Lung (tissue), 12 donors: Measurements from ENCODE around the gene STX8. TPM values are rescaled to one million over a fixed set of nuclear protein-coding genes. Genes with fewer than 3 reads are reported as not detected.

Experiments used
- ATAC-seq: fragments of 200-7000 bp; cut with Tn5 transposase; one replicate; pipeline ENCODE4 v1.9.1; 2020; ENCODE audit warnings: moderate number of reproducible peaks; ENCODE audit not compliant: insufficient read depth, low FRiP score
- DNase-seq, 3 donors: peaks; one replicate each; pipeline ENCODE4 v3.0.0-alpha.2; 2013 to 2017
- H3K27ac ChIP-seq, 2 donors: one replicate each; pipeline ENCODE4 v1.5.1; 2013; ENCODE audit warnings: mild to moderate bottlenecking in 2 of 2, moderate library complexity in 2 of 2, control low read depth in 1 of 2, inconsistent platforms in 1 of 2, low read depth in 1 of 2, low read length in 1 of 2
- H3K27me3 ChIP-seq, 3 donors: one replicate each; pipeline ENCODE4 v1.5.1; 2013; ENCODE audit warnings: low read length in 2 of 3; ENCODE audit not compliant: control insufficient read depth in 3 of 3, insufficient read depth in 3 of 3
- H3K36me3 ChIP-seq, 4 donors: one replicate each; pipeline ENCODE4 v1.5.1; 2013; ENCODE audit warnings: low read length in 4 of 4, mild to moderate bottlenecking in 1 of 4, moderate library complexity in 1 of 4; ENCODE audit not compliant: control insufficient read depth in 4 of 4, insufficient read depth in 4 of 4
- H3K4me1 ChIP-seq, 5 donors: one replicate each; pipeline ENCODE4 v1.5.1; 2013; ENCODE audit warnings: low read length in 5 of 5, mild to moderate bottlenecking in 2 of 5, moderate library complexity in 1 of 5; ENCODE audit not compliant: control insufficient read depth in 5 of 5, insufficient read depth in 5 of 5
- H3K4me3 ChIP-seq: one replicate; pipeline ENCODE4 v1.5.1; 2013; ENCODE audit warnings: mild to moderate bottlenecking, control low read depth, moderate library complexity
- H3K9ac ChIP-seq, 2 donors: one replicate each; pipeline ENCODE4 v1.5.1; 2013; ENCODE audit warnings: low read length in 2 of 2, control low read depth in 1 of 2; ENCODE audit not compliant: insufficient read depth in 1 of 2
- H3K9me3 ChIP-seq, 4 donors: one replicate each; pipeline ENCODE4 v1.5.1; 2013; ENCODE audit warnings: low read length in 3 of 4, mild to moderate bottlenecking in 1 of 4, moderate library complexity in 1 of 4; ENCODE audit not compliant: control insufficient read depth in 4 of 4, insufficient read depth in 3 of 4
- CTCF ChIP-seq: IDR thresholded peaks from 2 replicates; pipeline ENCODE4 v1.5.1; 2012; ENCODE audit warnings: mild to moderate bottlenecking; ENCODE audit errors: control extremely low read depth, extremely low read depth
- WGBS, 2 donors: extraction: QIAGEN DNeasy Blood & Tissue Kit; methylation state at CpG; one replicate each; pipeline ENCODE4 v1.1.7; 2013; 5-methylcytosine and 5-hydroxymethylcytosine counted together
- polyA plus RNA-seq, 2 donors: library from polyadenylated mRNA; stranded (reverse); fragments of 200-250 nt; gene quantifications; one replicate each; pipeline ENCODE4 v1.2.1, GENCODE V29; 2013
- total RNA-seq, 2 donors: library from RNA; depleted of rRNA in 1 of 2; stranded (reverse); fragments of >200 nt in 1 of 2; gene quantifications; one replicate each; pipeline ENCODE4 v1.2.1, GENCODE V29; 2014 to 2021
- donor health status: control.
- donor health status: control.
- donor health status: Bipolar disorder and iron deficiency.
- donor health status: healthy.
- donor health status: DM: yes; HTN: yes; CAD: no.

STX8 gene
- total and polyA plus RNA-seq, 4 donors: 36.5 to 81.1 (median 63.2) TPM

GRCh38 chr17:9239793-9240658 lies 335.6 kb downstream of the STX8 start:
- Histone ChIP-seq H3K4me1 (peaks cover 0 to 50% (median 25%) of the 10 kb centered on the region in 5 donors), H3K27ac (peak overlapping the region; percentile 91 to 97), H3K27me3 (peaks cover 0 to 24% (median 0%) of the 10 kb centered on the region in 3 donors), H3K9me3 (no peaks in the 10 kb centered on the region), H3K36me3 (no peaks in the 10 kb centered on the region), H3K4me3 (peak overlapping the region; percentile 28), H3K9ac (peak overlapping the region in 1 of 2 donors; percentile 65)
- DNase-seq: peak; percentile 73 to 79 (median 73)
- WGBS, 2 donors: 2 to 4% methylated on average over 48 to 84 of the region's 84 CpGs
- ATAC-seq: peak; percentile 73
- no peak for TF ChIP-seq CTCF

GRCh38 chr17:9239246-9239792 lies 336.3 kb downstream of the STX8 start:
- Histone ChIP-seq H3K4me1 (peaks cover 0 to 44% (median 25%) of the 10 kb centered on the region in 5 donors), H3K9ac (peak overlapping the region in 1 of 2 donors; percentile 32), H3K27ac (peak overlapping the region; percentile 29 to 47), H3K36me3 (no peaks in the 10 kb centered on the region), H3K27me3 (peaks cover 0 to 26% (median 0%) of the 10 kb centered on the region in 3 donors), H3K9me3 (no peaks in the 10 kb centered on the region), H3K4me3 (no peak overlapping the region)
- WGBS, 2 donors: 22 to 27% methylated on average over 27 of the region's 27 CpGs
- TF ChIP-seq CTCF: no peak
- DNase-seq: no peak
- no peak for ATAC-seq

GRCh38 chr17:9238340-9239245 lies 337.0 kb downstream of the STX8 start:
- ATAC-seq: no peak
- TF ChIP-seq CTCF: no peak
- Histone ChIP-seq H3K9ac (no peak overlapping the region), H3K27ac (no peak overlapping the region), H3K9me3 (no peaks in the 10 kb centered on the region), H3K4me1 (peaks cover 0 to 39% (median 20%) of the 10 kb centered on the region in 5 donors), H3K4me3 (no peak overlapping the region), H3K36me3 (no peaks in the 10 kb centered on the region), H3K27me3 (peaks cover 0 to 31% (median 0%) of the 10 kb centered on the region in 3 donors)
- 88 to 89% methylated on average over 12 of the region's 12 CpGs for WGBS, 2 donors
- no peak for DNase-seq
